CD1c-positive myeloid dendritic cell (primary cell): Measurements from ENCODE around the gene IRF2BPL.

Experiments
- DNase-seq: peaks from one replicate; pipeline ENCODE4 v3.0.0-alpha.2; 2016; ENCODE audit errors: extremely low spot score

Gene IRF2BPL

DNA sequence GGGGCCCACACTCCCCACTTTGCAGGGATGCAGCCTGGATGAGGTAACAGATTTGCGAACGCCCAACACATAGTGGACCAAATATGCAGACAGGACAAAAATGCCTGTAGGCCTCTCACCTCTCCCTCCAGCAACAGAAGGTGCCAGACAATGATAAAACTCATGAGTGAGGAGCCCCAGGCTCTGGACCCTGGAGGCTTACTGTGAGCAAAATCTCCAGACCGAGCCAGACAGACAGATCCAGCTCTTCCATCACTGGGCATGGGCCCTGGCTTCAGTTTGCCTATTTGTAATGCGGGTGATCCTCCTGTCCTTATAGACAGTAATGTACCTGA lies 42.3 kb downstream of the IRF2BPL start:
- DNase-seq: no peak

GRCh38 chr14:76985540-76986230 lies 42.8 kb downstream of the IRF2BPL start:
- DNase-seq: peak; percentile 26

GRCh38 chr14:76984787-76985375 lies 43.6 kb downstream of the IRF2BPL start:
- no peak for DNase-seq

- DNase-seq: no peak
Observed at GRCh38 chr14:76984297-76984696, 44.2 kb downstream of the IRF2BPL start.

- no peak for DNase-seq
Observed at GRCh38 chr14:76981670-76982069, 46.8 kb downstream of the IRF2BPL start.

DNA sequence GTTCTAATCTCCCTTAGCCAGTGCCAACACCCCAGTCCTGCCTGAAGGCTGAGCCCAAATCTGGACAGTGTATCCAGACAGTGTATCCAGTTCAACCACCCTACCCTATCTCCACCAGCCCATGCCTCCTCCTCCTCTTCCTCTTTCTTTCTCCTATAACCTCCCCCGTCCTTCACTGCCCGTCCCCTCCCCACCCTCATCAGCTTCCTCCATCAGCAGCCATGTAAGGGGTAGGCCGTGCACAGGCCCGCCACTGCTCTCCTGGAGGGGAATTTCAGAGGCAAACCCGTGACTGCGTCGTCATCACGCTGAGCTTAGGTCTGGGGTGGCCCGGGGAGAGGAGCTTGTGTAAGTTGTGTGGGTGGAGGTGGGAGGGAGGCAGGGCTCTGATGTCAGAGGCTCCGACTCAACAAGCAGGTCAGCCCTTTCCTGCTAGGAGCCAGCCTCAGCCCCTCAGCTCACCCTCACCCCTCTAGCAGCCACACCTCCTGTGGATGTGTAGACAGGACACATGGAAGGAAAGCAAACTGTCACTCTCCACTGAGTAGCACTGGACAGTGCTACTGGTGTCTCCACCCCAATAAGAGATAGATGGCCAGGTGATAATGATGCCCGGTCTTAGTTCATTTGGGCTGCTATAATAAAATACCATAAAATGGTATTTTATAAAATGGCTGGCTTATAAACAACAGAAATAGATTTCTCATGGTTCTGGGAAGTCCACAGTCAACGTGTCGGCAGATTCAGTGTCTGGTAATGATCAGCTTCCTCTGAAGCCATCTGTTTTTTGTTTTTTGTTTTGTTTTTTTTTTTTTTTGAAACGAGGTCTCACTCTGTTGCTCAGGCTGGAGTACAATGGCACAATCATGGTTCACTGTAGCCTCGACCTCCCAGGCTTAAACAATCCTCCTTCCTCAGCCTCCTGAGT lies 50.5 kb downstream of the IRF2BPL start:
- DNase-seq: peak; percentile 98

DNA sequence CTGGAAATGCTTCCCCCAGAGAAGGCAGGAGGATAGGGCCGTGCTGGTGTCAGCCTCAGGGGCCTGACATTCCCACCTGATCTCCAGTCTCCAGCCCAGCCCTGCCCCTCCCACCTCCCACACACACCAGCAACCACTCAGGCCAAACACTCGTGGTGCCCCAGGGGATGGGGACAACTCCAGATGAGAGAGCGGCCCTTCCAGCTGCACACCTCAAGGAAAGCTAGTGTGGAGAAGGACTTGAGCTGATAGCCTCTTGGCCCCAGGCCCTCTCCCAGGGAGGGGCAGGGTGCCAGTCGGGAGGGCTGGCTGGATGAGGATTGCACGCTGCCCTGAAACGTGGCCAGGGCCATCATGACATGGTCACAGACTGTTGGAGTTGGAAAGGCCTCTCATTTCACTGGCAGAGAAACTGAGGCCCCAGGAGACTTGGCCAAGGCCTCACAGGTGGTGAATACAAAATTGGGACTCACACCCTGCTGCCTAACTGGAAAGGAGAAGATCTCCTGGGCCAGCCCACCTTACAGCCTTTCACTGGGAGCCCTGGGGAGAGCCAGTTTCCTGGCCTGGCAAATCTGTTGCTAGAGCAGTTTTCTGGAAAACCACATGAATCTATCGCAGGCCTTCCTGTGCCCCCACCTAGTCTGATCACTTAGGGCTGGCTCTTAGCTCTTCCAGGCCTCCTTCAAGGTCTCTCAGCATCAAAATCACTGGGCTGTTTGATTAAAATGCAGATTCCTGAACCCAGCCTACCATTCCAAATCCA lies 52.1 kb downstream of the IRF2BPL start:
- DNase-seq: no peak

DNA sequence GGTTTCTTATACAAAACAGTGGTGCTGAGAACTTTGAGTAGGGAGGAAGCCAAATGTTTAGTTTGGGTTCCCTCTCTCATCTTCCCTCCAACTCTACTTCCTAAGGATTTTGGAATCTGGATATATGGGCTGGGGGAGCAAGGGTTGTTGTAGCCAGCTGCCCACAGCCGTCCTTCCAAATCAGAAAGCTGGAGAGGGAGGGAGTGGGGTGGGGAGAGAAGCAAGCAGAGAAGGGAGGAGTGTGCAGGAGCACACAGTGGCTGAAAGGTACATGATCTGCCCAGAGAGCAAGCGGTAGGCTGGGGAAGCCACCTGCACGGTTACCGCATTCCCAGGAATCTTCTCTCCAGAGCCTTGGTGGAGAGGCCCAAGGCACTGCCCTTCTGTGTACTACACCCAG lies 52.7 kb downstream of the IRF2BPL start:
- no peak for DNase-seq

GRCh38 chr14:76975051-76975450 lies 53.5 kb downstream of the IRF2BPL start:
- DNase-seq: no peak
